HG03457 (cell line): ENCODE data around the gene CFAP221.
A peak's percentile ranks its signal among the peaks of the same experiment; 100 is the strongest.

ENCODE experiments used
- ATAC-seq: cut with Tn5 transposase; IDR thresholded peaks from one replicate; pipeline ENCODE4 v1.9.1; 2021; ENCODE audit warnings: moderate number of reproducible peaks; ENCODE audit not compliant: unreplicated experiment

Gene CFAP221

DNA sequence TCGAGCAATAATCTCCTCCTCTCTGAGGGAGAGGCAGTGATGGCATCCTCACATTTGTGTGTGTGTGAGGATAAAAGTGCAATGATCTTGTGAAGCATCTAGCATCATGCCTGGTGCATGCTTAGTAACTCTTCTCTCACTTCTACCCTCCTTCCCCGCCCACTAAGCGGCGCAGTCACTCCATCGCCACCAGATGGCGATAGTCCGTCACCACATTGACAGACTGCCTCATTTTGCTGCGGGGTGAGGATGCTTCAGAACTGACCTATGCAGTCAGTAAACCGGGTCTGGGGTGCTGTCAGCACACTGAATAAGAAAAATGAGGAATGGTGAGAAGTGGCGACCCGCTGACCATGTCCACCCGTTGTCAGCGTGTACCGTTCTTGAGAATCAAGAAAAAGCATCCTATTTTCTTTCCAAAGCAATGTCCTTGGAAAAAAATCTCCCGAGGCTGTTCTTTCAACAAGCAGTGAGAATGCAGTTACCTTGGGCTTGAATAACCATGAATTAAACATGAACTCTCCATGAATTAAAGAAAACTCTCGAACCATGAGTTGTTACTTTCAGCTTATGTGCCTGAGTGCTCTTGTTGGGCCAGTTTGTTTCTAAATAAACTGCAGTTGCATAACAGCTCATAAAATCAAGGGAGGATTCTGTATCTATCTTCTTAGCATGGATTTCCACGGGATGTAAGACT lies 97.5 kb downstream of the CFAP221 start:
- peak; percentile 83 for ATAC-seq

DNA sequence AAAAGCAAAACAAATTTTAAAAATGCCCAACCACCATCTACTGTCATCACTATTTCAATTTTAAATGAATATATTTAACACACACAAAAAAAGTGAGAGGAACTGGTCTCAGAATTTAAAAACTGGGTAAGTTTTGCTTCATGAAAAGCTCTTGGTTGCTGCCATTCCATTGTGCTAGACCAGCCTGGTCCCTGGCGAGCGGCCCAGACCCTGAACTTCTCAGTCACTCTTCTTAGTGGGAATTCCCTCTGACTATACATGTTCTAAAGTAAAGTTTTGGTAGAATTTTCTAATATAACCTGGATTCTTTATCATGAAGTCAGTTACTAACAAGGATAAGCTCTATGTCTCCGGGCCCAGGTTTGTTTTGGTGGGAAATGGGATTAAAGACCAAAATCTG lies 99.9 kb downstream of the CFAP221 start:
- no peak for ATAC-seq

- no peak for ATAC-seq
Measured at GRCh38 chr2:119645173-119645855, 101.1 kb downstream of the CFAP221 start.

DNA sequence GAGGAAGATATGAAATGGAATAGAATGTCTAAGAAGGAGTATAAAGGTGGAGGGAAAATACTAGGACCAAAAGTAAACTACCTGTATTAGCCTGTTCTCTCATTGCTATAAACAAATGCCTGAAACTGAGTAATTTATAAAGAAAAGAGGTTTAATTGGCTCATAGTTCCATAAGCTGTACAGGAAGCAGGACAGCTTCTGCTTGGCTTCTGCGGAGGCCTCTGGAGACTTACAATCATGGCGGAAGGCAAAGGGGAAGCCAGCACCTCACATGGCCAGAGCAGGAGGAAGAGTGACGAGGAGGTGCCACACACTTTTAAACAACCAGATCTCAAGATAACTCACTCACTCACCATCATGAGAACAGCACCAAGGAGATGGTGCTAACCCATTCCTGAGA lies 101.9 kb downstream of the CFAP221 start:
- ATAC-seq: no peak

DNA sequence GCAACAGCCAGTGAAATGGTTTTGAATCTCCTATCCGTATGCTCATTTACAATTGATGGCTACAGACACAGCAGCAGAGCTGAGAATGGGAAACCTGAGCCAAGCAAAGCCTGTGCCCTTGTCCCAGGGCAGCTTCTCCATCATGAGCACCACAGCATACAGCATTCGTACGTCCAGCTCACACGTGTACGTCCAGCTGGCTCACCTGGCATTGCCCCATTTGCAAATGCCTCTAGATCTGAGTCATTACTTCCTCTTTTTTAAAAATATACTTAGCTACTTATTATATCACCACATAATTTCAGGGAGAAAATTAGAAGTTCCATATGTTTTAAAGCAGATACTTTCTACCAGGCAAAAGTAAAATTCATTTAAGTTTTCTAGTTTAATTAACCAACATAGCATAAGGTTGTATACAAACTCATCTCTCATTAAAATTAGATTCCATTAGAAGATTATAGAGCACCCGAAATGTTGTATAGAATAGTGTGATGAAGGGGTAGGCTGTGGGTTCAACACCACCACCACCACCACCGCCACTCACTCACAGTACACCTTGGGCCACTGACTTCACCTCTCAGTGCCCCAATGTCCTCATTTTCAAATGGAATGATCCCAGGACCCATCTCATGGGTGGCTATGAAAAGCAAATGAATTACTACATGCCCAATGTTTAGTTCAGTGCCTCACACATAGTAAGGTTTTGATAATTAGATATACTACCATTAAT lies 103.4 kb downstream of the CFAP221 start:
- peak; percentile 88 for ATAC-seq

DNA sequence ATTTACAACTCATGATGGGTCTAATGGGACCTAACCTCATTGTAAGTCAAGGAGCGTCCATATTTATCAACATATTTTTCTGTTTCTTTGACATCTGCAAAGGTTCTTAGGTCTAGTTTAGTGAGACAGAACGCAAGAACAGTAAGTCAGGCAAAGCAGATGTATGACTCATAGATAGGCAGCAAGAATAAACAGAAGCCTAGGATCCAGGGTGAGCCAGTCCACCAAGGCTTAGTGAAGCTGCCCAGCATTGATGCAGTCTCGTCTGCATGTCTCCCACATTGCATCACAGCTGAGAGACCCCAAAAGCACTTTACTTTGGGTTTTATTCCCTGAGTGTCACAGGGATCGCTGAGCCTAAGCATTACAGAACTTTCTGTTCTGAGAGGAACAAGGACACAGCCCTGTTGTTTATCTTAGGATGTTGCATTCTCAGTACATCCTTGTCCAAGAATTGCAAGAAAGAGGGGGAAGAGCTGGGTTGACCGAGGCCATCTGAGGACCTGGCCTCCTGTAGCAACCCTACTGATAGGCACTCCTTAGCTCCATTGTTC lies 105.2 kb downstream of the CFAP221 start:
- ATAC-seq: no peak

GRCh38 chr2:119650206-119650605 lies 106.0 kb downstream of the CFAP221 start:
- ATAC-seq: no peak

- ATAC-seq: no peak
Measured at GRCh38 chr2:119650846-119651370, 106.7 kb downstream of the CFAP221 start.

GRCh38 chr2:119657466-119658145 lies 113.4 kb downstream of the CFAP221 start:
- ATAC-seq: no peak

GRCh38 chr2:119659601-119660342 lies 115.5 kb downstream of the CFAP221 start:
- no peak for ATAC-seq

DNA sequence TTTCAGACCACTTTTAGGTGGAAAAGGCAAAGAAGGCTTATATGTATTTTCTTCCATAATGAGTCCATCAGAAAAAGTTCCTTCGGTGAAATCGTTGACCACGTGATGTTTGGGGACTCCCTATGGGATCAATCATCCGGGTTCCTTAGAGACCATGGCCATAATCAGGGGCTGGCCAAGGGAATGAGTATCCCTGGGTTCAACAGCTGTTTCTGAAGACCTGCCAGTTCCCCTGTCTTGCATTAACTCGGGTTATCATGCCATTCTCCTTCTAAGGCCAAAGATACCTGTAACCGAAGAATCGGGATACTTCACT lies 116.1 kb downstream of the CFAP221 start:
- ATAC-seq: no peak

GRCh38 chr2:119662297-119662696 lies 118.0 kb downstream of the CFAP221 start:
- ATAC-seq: no peak

GRCh38 chr2:119668546-119668945 lies 124.3 kb downstream of the CFAP221 start:
- ATAC-seq: no peak

DNA sequence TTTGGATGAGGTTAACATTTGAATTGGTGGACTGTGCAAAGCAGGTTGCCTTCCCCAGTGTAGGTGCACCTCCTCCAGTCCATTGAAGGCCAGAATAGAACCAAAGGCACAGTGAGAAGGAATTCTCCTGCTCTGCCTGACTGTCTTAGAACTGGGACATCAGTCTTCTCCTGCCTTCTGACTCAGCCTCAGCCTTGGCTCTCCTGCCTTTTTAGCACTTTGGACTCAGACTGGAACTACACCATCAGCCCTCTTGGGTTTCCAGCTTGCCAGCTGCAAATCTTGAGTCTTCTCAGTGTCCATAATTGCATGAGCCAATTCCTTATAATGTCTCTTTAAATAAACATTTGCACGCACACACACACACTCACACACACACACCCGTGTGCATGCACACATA lies 126.8 kb downstream of the CFAP221 start:
- ATAC-seq: no peak

DNA sequence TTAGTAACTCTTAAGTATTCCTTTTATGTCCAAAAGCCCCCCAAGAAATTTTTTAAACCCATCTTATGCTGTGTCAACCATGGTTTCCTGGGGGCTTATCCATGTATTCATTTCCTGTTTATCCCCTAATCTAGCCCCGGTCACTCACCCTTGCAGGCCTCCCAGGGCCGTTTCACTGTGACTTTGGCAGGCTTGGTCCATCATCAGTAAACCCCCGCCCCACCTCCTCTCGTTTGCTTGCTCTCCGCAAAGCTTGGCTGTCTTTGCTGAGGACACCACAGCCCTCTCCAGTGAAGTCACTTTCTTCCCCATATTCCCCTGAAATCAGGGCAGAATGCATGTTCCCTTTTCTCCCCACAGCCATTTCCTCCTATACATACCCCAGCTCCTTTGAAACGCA lies 127.5 kb downstream of the CFAP221 start:
- no peak for ATAC-seq

DNA sequence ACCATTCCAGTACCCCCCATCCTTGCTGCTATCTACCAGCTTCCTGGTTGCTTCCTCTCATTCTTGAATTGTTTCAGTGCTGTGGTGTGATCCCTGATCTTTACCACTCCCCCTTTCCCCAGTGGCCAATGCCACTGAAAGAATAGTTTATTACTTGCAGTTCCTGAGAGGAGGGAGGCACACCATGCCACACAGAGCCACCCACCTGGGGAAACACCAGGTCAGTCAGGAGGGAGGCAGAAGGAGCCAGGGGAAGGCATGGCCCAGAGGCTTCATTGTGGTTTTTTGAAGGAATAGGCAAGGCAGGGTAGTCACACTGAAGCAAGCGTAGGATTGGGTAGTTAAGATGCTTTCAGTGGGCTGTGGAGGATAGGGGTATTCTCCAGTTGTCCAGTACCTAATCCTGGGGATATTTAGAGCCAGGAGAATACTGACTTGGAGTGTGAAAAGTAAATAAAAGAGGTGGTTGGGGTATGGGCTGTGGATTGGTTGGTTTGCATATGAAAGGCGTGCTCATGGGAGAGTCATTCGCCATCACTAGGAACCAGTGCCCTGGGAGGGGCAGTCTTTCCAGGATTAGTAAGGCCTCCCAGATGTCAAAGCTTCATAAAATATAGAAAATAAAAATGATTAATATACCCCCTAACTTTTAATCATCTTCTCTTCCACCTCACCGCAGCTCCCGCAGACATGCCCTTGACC lies 128.1 kb downstream of the CFAP221 start:
- ATAC-seq: no peak

DNA sequence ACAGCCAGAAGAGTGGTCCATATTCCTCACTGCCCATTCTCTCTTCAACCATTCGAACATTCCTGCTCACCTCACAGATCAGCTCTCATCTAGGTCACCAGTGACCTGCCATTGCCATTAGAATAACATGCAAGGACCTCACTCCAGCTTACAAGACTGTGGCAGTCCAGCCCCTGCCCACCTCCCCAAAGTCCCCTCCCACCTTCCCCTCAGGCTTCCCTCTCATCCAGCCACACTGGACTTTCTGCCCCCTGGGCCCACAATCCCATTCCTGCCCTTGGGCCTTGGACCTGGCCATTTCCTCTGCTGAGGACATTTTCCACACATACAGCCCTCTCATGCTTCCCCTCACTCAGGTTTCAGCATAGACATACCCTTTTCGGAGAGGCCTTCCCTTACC lies 129.5 kb downstream of the CFAP221 start:
- ATAC-seq: no peak

DNA sequence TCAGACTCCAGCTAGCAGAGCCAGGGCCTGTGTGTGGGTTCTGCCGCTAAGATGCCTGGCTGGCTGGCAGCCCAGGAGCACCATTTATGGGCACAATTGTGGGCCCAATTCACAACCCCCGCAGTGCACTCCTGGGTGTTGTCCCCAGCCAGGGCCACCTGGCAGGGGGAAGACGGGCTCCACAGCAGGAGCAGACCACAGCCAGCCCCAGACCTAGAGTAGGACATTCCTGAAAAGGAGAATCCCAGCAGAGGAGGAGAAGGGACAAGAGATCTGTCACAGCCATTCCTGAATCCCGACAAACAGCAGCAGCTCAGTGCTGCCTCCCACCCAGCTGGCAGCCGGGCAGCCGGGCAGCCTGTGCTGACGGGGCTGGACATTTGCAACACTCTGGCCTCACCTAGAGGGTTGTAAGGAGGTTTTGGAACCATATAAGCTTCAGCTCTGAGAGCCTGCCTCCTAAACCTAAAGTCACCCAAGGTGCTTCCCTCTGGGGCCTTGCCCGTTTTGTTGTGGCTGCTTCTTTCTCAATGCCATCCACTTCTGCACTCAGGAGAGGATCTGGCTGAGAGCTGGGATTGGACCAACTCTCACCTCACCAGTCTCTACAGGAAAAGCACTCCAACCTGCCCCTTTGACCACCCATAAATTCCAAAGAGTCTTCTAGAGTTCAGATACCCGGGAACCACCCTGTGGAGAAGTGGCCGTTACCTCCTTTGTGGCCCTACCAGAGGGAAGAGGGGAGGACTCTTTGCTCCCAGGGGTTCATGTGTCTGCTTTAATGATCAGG lies 130.7 kb downstream of the CFAP221 start:
- ATAC-seq: no peak
